ENCODE results near the gene ZNF487.

The ZNF487 gene

GRCh38 chr10:43502931-43503330 lies 66.0 kb downstream of the ZNF487 start:
- H3K4me3 ChIP-seq (ENCODE audit: low read length), result no peak overlapping the region
- DNase-seq (ENCODE audit: low read depth), result no peak
- TF ChIP-seq CTCF (conservative IDR thresholded peaks at IDR 0.05; ENCODE audit: low read depth, low read length), result no peak

GRCh38 chr10:43524434-43525247 lies 87.7 kb downstream of the ZNF487 start:
- no peak for TF ChIP-seq CTCF (conservative IDR thresholded peaks at IDR 0.05; ENCODE audit: low read depth, low read length)

More at GRCh38 chr10:43524434-43525247, 87.7 kb downstream of the ZNF487 start:
- no peak for DNase-seq (ENCODE audit: low read depth)
- no peak overlapping the region for H3K4me3 ChIP-seq (ENCODE audit: low read length)

Measured in retinal pigment epithelial cell (primary cell).